Omental fat pad (tissue), 4 donors: Measurements from ENCODE around the gene C6. TPM values are rescaled to one million over a fixed set of nuclear protein-coding genes. Genes with fewer than 3 reads are reported as not detected.
"Not testable (repeated sequence)": the region's sequence is repeated elsewhere in the genome, so short reads cannot be mapped to it uniquely, and the experiment has no call there.

ENCODE experiments used
- ATAC-seq: fragments of 150-250 bp; one replicate; pipeline ENCODE4 v1.9.1; 2016; ENCODE audit warnings: mild to moderate bottlenecking, moderate library complexity; ENCODE audit not compliant: low FRiP score
- DNase-seq: peaks from one replicate; pipeline ENCODE4 v3.0.0-alpha.2; 2019; ENCODE audit warnings: low spot score
- total RNA-seq, 4 donors: library from RNA; depleted of rRNA; stranded (reverse); fragments of >200 nt; gene quantifications; one replicate each; pipeline ENCODE4 v1.1.0, GENCODE V29; 2016
- TF ChIP-seq, protein P1 (sequence below), 3 donors: fragments of 450-650 bp; IDR thresholded peaks; one replicate each; pipeline ENCODE4 v1.5.1; 2016 to 2017; ENCODE audit warnings: antibody characterized with exemption in 3 of 3, mild to moderate bottlenecking in 3 of 3, moderate library complexity in 2 of 3

The C6 gene
- total RNA-seq, 4 donors from 2014 or later: 9.4 to 27.9 (median 15.4) TPM

DNA sequence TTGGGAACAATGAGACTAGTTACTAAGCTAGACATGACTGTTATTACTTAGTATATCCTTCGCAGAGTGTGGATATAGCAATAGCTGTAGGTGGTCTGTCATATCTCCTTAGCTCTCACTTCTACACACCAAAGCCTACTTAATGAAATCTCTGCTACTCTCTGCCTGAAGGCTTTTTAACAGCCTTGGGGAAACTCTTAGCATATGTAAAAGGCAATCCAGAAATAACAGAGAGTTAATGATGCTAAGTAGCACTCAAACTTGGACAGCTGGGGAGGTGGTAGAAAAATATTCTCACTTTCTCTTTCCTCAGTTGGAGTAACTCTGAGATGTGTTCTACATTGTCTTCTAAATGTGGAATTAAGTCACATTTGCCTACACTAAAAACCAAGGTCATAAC, 30.2 kb upstream of the C6 start:
- DNase-seq (no peak), ATAC-seq (no peak)
- TF ChIP-seq, protein P1, sequence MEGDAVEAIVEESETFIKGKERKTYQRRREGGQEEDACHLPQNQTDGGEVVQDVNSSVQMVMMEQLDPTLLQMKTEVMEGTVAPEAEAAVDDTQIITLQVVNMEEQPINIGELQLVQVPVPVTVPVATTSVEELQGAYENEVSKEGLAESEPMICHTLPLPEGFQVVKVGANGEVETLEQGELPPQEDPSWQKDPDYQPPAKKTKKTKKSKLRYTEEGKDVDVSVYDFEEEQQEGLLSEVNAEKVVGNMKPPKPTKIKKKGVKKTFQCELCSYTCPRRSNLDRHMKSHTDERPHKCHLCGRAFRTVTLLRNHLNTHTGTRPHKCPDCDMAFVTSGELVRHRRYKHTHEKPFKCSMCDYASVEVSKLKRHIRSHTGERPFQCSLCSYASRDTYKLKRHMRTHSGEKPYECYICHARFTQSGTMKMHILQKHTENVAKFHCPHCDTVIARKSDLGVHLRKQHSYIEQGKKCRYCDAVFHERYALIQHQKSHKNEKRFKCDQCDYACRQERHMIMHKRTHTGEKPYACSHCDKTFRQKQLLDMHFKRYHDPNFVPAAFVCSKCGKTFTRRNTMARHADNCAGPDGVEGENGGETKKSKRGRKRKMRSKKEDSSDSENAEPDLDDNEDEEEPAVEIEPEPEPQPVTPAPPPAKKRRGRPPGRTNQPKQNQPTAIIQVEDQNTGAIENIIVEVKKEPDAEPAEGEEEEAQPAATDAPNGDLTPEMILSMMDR (IDR thresholded peaks at IDR 0.05): no peak

GRCh38 chr5:41240985-41241384, 27.7 kb upstream of the C6 start:
- TF ChIP-seq, protein P1 (IDR thresholded peaks at IDR 0.05): no peak
- DNase-seq (no peak), ATAC-seq (peak; percentile 10)

DNA sequence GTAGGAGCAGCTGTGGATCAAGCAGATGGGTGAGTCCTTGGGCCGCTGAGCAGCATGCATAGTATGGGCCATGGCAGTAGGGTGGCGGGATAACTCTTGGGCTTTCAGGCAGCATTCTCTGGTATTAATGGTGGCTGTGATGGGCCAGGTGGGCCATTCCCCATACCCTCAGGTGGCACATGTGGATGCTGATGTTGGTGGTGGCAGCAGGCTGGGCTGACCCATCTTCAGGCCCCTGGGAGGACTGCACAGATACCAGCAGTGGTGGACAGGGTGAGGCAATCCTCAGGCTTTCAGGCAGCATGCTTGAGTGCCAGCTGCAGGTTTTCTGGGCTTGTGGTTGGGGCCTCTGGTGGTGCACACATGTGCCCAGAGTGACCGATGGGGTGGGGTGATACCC, 27.1 kb upstream of the C6 start:
- TF ChIP-seq, protein P1 (IDR thresholded peaks at IDR 0.05): no peak
- ATAC-seq (no peak), DNase-seq (no peak)

- DNase-seq (no peak), ATAC-seq (no peak)
- TF ChIP-seq, protein P1 (IDR thresholded peaks at IDR 0.05): no peak
Observed at GRCh38 chr5:41234475-41234874, 21.1 kb upstream of the C6 start.

GRCh38 chr5:41232797-41233196, 19.5 kb upstream of the C6 start:
- no peak for DNase-seq
- no peak for ATAC-seq
- TF ChIP-seq, protein P1 (IDR thresholded peaks at IDR 0.05): no peak

- not testable (repeated sequence) for DNase-seq
Observed at GRCh38 chr5:41230276-41230675, 16.9 kb upstream of the C6 start.

GRCh38 chr5:41223962-41224361, 10.6 kb upstream of the C6 start:
- no peak for DNase-seq
- TF ChIP-seq, protein P1 (IDR thresholded peaks at IDR 0.05): no peak
- no peak for ATAC-seq

More at GRCh38 chr5:41230276-41230675, 16.9 kb upstream of the C6 start:
- ATAC-seq: not testable (repeated sequence)
